Fibroblast of mammary gland (primary cell): ENCODE results near the gene CFAP70.
A peak's percentile ranks its signal among the peaks of the same experiment; 100 is the strongest.
"Not testable (repeated sequence)": the region's sequence is repeated elsewhere in the genome, so short reads cannot be mapped to it uniquely, and the experiment has no call there.

Experiments used
- DNase-seq: peaks from one replicate; pipeline ENCODE4 v3.0.0-alpha.2; 2010; ENCODE audit warnings: low read depth
- H3K4me3 ChIP-seq: 2 replicates; pipeline ENCODE4 v1.5.1; 2011; ENCODE audit warnings: low read depth, mild to moderate bottlenecking, low read length, moderate library complexity; ENCODE audit not compliant: control insufficient read depth
- TF ChIP-seq, protein P1 (sequence below): conservative IDR thresholded peaks from 2 replicates; pipeline ENCODE4 v1.5.1; 2011; ENCODE audit warnings: low read depth, low read length, inconsistent platforms; ENCODE audit not compliant: control insufficient read depth, insufficient read depth

CFAP70 gene

DNA sequence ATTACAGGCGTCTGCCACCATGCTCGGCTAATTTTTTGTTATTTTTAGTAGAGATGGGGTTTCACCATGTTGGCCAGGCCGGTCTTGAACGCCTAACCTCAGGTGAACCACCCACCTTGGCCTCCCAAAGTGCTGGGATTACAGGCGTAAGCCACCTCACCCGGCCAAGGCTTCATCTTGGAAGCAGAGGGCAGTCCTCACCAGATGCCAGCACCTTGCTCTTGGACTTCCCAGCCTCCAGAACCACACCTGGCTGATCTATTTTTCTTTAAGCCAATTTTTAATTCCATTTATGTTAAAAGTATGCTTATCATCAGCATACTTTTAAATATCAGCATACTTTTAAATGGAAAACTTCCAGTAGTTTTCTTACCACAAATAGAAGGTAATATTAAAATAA, 43.0 kb upstream of the CFAP70 start:
- no peak for DNase-seq
- TF ChIP-seq, protein P1, sequence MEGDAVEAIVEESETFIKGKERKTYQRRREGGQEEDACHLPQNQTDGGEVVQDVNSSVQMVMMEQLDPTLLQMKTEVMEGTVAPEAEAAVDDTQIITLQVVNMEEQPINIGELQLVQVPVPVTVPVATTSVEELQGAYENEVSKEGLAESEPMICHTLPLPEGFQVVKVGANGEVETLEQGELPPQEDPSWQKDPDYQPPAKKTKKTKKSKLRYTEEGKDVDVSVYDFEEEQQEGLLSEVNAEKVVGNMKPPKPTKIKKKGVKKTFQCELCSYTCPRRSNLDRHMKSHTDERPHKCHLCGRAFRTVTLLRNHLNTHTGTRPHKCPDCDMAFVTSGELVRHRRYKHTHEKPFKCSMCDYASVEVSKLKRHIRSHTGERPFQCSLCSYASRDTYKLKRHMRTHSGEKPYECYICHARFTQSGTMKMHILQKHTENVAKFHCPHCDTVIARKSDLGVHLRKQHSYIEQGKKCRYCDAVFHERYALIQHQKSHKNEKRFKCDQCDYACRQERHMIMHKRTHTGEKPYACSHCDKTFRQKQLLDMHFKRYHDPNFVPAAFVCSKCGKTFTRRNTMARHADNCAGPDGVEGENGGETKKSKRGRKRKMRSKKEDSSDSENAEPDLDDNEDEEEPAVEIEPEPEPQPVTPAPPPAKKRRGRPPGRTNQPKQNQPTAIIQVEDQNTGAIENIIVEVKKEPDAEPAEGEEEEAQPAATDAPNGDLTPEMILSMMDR, result no peak
- H3K4me3 ChIP-seq, result no peak overlapping the region

DNA sequence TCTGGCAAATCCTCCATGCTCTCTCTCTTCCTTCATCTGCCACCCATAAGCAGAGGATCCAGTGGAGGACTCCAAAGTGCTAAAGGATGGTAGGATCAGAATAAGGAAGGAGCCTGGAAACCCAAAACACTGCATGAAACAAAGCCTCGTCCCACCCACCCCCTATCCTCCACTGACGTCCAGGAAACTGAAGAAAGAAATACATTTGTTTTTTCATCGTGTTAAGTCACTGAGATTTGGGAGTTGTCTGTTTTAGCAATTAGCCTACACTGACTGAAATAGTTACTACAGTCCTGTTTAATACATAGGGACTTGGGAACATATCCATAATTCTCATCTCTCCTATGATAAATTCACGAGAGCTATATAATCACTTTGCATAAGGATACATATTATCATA, 40.4 kb upstream of the CFAP70 start:
- DNase-seq, result no peak
- TF ChIP-seq, protein P1, result no peak
- no peak overlapping the region for H3K4me3 ChIP-seq

DNA sequence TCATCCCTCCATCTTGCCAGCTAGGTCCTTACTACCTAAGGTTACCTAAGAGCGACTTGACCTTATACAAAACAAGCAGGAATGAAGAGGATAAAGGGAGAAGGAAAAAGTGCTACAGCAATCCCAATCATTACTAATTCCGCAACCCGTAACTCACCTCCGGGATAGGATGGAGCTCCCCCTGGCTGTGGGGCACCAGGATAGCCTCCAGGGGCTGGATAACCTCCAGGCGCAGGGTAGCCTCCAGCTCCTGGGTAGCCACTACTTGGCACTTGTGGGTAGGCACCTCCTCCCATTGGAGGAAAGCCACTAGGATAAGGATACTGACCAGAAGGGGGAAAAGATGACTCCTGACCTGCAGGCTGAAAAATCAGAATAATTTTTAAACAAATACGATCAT, 39.4 kb upstream of the CFAP70 start:
- H3K4me3 ChIP-seq, result no peak overlapping the region
- no peak for DNase-seq
- TF ChIP-seq, protein P1, result peak; percentile 26

DNA sequence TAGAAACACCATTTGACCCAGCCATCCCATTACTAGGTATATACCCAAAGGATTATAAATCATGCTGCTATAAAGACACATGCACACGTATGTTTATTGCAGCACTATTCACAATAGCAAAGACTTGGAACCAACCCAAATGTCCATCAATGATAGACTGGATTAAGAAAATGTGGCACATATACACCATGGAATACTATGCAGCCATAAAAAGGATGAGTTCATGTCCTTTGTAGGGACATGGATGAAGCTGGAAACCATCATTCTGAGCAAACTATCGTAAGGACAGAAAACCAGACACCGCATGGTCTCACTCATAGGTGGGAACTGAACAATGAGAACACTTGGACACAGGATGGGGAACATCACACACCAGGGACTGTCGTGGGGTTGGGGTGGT, 35.7 kb upstream of the CFAP70 start:
- not testable (repeated sequence) for DNase-seq, H3K4me3 ChIP-seq

DNA sequence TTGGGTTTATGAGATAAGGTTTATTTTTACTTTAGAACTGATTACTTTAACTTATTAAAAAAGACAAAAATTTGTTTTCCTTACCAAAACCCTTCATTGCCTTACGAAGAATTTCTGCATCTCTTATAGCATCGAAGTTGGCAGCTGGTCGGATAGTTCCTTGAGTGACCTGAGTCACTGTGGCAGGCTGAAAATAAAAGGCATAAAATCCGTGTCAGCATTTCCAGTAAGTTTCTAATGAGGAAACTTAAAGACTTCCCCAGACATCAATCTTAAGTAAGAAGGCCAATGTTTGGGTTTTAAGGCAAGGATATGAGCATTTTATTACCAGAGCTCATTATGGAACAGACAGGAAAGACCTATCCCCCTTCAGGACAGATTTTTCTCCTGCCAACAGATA, 29.6 kb upstream of the CFAP70 start:
- H3K4me3 ChIP-seq, result no peak overlapping the region
- no peak for DNase-seq
- TF ChIP-seq, protein P1, result no peak

DNA sequence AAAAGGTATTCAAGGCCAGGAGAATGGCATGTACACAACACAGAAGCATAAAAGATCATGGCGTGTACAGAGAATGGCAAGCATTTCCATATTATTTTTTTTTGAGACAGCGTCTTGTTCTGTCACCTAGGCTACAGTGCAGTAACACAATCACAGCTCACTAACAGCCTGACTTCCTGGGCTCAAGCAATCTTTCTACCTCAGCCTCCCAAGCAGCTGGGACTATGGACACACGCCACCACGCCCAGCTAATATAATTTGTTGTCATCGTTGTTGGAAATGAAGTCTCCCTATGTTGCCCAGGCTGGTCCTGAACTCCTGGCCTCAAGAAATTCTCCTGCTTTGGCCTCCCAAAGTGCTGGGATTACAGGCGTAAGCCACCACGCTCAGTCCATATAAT, 27.9 kb upstream of the CFAP70 start:
- TF ChIP-seq, protein P1, result no peak
- no peak for DNase-seq
- no peak overlapping the region for H3K4me3 ChIP-seq

DNA sequence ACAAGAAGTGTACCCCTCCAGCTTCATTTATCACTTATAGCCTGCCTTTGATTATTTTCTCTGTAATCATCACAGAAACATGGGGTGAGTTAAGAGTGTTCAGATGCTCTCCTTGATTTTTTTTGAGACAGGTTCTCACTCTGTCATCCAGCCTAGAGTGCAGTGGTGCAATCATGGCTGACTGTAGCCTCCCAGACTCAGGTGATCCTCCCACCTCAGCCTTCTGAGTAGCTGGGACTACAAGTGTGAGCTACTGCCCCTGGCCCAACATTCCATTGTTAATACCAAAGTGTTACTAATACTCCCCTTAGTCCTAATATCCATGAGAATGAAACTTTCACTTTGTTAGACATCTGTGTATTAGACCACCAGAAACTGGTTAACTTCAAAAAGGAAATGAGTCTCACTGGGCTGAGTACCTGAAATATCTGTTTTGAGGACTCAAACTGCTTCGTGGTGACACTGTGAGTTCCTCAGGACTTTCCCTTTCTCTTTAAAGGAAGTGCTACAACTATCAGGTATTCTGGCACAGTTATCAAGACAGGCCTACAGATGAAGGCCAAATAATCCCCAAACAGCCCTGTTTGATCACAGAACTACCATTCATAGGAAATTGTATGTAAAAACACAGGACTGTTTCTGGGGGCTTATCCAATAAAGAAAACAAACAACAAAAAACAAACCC, 20.5 kb upstream of the CFAP70 start:
- TF ChIP-seq, protein P1, result no peak
- DNase-seq, result no peak
- no peak overlapping the region for H3K4me3 ChIP-seq
